Right cardiac atrium (tissue), 5 donors: Measurements from ENCODE around the gene ELAPOR1. TPM values are rescaled to one million over a fixed set of nuclear protein-coding genes. Genes with fewer than 3 reads are reported as not detected.

Source experiments
- ATAC-seq, 2 donors: fragments of 200-7000 bp; cut with Tn5 transposase; one replicate each; pipeline versions ENCODE4 v1.8.0 to v1.9.1; 2020; ENCODE audit warnings: moderate library complexity in 2 of 2, mild to moderate bottlenecking in 1 of 2
- DNase-seq, 3 donors: peaks; one replicate each; pipeline ENCODE4 v3.0.0-alpha.2; 2020
- H3K27ac ChIP-seq: one replicate; pipeline ENCODE4 v1.5.1; 2013; ENCODE audit warnings: mild to moderate bottlenecking, low read length, control low read depth, moderate library complexity
- H3K27me3 ChIP-seq: one replicate; pipeline ENCODE4 v1.6.1; 2013; ENCODE audit not compliant: control insufficient read depth, insufficient read depth
- H3K4me1 ChIP-seq: one replicate; pipeline ENCODE4 v1.6.1; 2013; ENCODE audit warnings: low read length; ENCODE audit not compliant: control insufficient read depth, insufficient read depth
- H3K4me3 ChIP-seq: one replicate; pipeline ENCODE4 v1.5.1; 2013; ENCODE audit warnings: low read length, control low read depth
- H3K9me3 ChIP-seq: one replicate; pipeline ENCODE4 v1.6.1; 2013; ENCODE audit warnings: low read length; ENCODE audit not compliant: control insufficient read depth
- WGBS: extraction: QIAGEN DNeasy Blood & Tissue Kit; methylation state at CpG from one replicate; pipeline ENCODE4 v1.1.7; 2013; 5-methylcytosine and 5-hydroxymethylcytosine counted together
- intact Hi-C, 4 donors: fragments of 100-400 bp; cut with DNase I; formaldehyde crosslinking; loops; one replicate each; pipeline versions ENCODE4 v1.11.0 to v1.14.0; 2022 to 2023
- polyA plus RNA-seq: library from polyadenylated mRNA; stranded (reverse); fragments of 200-250 nt; gene quantifications from one replicate; pipeline ENCODE4 v1.2.3, GENCODE V29; 2013
- total RNA-seq, 4 donors: library from RNA; stranded (reverse); fragmentation: NEBNext Ultra II Directional; extraction: Animal tissue kit (Norgen Biotek cat#: 25700); gene quantifications; one replicate each; pipeline ENCODE4 v1.2.1, GENCODE V29; 2021
- donor health status: healthy with polysubstance abuse.
- donor health status: DM: no; HTN: yes; CAD: no.
- donor health status: DM: no; HTN: no; CAD: no.
- donor health status: DM: no; HTN: yes; CAD: no; lungs with severe emphysema.
- donor health status: DM: yes; HTN: yes; CAD: no.

Gene ELAPOR1
- total and polyA plus RNA-seq, 5 donors: 0.18 to 0.51 (median 0.29) TPM

- H3K9me3 ChIP-seq: no peaks in the 10 kb centered on the region
- H3K27ac ChIP-seq: peak overlapping the region; percentile 97
- peak overlapping the region; percentile 81 for H3K4me3 ChIP-seq
- no peaks in the 10 kb centered on the region for H3K27me3 ChIP-seq
- peak; percentile 97 to 99 (median 98) for DNase-seq
- under 1% methylated on average over 77 of the region's 77 CpGs for WGBS
- intact Hi-C loops: no loop called here
- no peaks in the 10 kb centered on the region for H3K4me1 ChIP-seq
- ATAC-seq: peak; percentile 98
Observed at GRCh38 chr1:109099938-109100773, 13.8 kb upstream of the ELAPOR1 start.

DNA sequence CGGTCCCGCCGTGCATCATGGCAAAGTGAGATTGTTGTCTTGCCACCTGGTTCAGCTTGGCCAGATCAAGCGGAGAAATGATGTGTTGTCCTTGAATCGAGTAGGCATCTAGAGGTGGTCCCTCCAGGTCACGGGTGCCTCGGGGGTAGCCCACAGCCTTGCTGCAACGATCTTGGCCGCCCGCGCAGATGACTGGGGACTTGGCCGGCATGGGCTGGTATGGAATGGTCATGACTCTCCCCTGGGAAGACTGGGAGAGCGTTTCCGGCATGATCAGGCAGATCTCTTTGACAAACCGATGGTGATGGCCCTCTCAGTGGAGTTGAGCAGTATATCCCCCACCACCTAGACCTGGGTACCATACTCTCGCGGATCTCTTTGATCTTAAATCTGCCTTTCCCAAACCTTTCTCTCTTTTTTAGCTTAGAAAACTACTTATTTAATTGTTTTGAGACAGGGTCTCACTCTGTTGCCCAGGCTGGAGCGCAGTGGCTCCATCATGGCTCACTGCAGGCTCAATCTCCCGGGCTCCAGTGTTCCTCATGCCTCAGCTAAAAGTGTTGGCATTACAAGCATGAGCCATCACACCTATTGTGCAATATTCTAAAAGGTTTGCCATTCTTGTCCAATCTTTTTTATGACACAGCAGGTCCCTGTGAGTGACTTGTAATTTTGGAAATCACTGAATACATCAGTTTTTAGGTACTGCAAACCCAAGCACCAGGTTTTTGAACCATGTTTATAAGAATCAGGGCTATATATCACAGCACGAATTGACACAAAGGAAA is 9.4 kb upstream of the ELAPOR1 start:
- no peaks in the 10 kb centered on the region for H3K9me3 ChIP-seq
- 86% methylated on average over 20 of the region's 20 CpGs for WGBS
- DNase-seq: no peak
- H3K27ac ChIP-seq: no peak overlapping the region
- no peak overlapping the region for H3K4me3 ChIP-seq
- H3K4me1 ChIP-seq: no peaks in the 10 kb centered on the region
- H3K27me3 ChIP-seq: no peaks in the 10 kb centered on the region
- intact Hi-C loops: no loop called here
- no peak for ATAC-seq

GRCh38 chr1:109105881-109106280 is 8.0 kb upstream of the ELAPOR1 start:
- intact Hi-C loops: no loop called here

GRCh38 chr1:109107785-109108184 is 6.1 kb upstream of the ELAPOR1 start:
- ATAC-seq: no peak
- no peaks in the 10 kb centered on the region for H3K4me1 ChIP-seq
- H3K9me3 ChIP-seq: no peaks in the 10 kb centered on the region
- no peaks in the 10 kb centered on the region for H3K27me3 ChIP-seq
- 83% methylated on average over 7 of the region's 7 CpGs for WGBS
- no peak overlapping the region for H3K27ac ChIP-seq
- DNase-seq: no peak
- H3K4me3 ChIP-seq: no peak overlapping the region
- intact Hi-C loops: no loop called here

More at GRCh38 chr1:109105881-109106280, 8.0 kb upstream of the ELAPOR1 start:
- no peak overlapping the region for H3K4me3 ChIP-seq
- no peak overlapping the region for H3K27ac ChIP-seq
- no peaks in the 10 kb centered on the region for H3K27me3 ChIP-seq
- no peaks in the 10 kb centered on the region for H3K4me1 ChIP-seq
- H3K9me3 ChIP-seq: no peaks in the 10 kb centered on the region
- DNase-seq: no peak
- WGBS: 76% methylated on average over 4 of the region's 4 CpGs
- no peak for ATAC-seq

- H3K9me3 ChIP-seq: no peaks in the 10 kb centered on the region
- WGBS: 61% methylated on average over 3 of the region's 3 CpGs
- ATAC-seq (no peak), DNase-seq (no peak)
- no peak overlapping the region for H3K4me3 ChIP-seq
- no peak overlapping the region for H3K27ac ChIP-seq
- intact Hi-C loops: loop anchor here in 1 of 4 donors (10.0 kb wide), 1 partner anchor 75 kb away; no protein-coding TSS in a partner anchor
- peaks cover 3% of the 10 kb centered on the region for H3K4me1 ChIP-seq
- no peaks in the 10 kb centered on the region for H3K27me3 ChIP-seq
Observed at GRCh38 chr1:109109906-109110305, 4.0 kb upstream of the ELAPOR1 start.

DNA sequence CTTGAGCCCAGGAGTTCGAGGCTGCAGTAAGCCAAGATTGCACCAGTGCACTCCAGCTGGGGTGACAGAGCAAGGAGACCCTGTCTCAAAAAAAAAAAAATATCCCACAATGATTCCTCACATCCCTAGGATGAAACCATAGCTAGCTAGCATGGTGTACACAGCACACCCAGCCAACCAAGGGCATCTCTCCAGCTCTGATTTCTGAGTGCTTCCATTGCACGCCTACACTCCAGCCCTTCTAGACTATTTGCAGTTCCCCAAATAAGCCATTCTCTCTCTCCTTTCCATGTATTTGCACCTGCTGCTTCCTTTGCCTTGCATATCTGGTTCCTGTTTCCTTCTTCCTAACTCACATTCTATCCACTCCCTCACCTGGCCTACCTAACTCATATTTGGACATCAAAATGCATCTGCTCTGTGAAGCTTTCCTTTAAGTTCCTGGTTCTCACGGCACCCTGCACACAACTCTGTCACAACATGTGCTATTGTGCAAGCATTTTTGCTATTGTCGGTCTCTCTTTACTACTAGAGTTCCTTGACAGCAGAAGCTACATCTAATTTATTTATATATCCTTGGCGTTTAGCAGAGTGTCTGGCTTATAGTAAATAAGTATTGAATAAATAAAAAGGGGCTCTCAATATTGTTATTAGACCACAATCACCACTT is 2.4 kb upstream of the ELAPOR1 start:
- H3K27ac ChIP-seq: no peak overlapping the region
- no peaks in the 10 kb centered on the region for H3K27me3 ChIP-seq
- no peaks in the 10 kb centered on the region for H3K9me3 ChIP-seq
- intact Hi-C loops: loop anchor here in 1 of 4 donors (10.0 kb wide), 1 partner anchor 77 kb away; no protein-coding TSS in a partner anchor
- no peak for DNase-seq
- H3K4me1 ChIP-seq: peaks cover 3% of the 10 kb centered on the region
- ATAC-seq: no peak
- H3K4me3 ChIP-seq: no peak overlapping the region
- 69% methylated on average over 5 of the region's 5 CpGs for WGBS

DNA sequence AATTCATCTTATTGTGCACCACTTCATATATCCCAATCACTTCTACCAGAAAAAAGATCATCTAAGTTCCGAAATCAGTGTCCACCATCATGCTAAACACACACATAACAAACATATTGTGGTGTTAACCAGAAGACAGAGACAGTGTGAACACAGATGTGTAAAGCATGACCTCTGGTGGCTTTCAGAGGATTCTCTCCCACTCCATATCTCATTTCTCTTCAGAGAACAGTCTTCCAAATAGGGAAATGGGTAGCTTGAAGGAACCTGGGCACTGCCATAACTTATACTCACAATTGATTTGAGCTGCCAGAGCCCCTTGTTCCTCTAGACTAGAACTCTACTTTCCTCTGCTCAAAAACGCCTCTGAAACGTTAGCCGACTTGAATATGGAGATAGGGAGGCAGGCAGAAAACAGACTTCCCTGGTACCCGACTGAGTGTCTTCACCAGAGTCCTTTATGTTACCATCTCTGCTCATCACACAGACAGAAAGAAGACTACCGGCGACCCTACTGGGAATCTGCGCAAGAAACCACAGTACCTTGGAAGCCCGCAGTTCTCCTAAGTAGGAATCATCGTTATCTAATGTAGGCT is 1.8 kb upstream of the ELAPOR1 start:
- no peak overlapping the region for H3K27ac ChIP-seq
- DNase-seq: no peak
- no peaks in the 10 kb centered on the region for H3K9me3 ChIP-seq
- H3K27me3 ChIP-seq: no peaks in the 10 kb centered on the region
- intact Hi-C loops: loop anchor here in 1 of 4 donors (10.0 kb wide), 1 partner anchor 77 kb away; no protein-coding TSS in a partner anchor
- peak; percentile 44 to 57 for ATAC-seq
- H3K4me3 ChIP-seq: peak overlapping the region; percentile 31
- WGBS: 15% methylated on average over 10 of the region's 10 CpGs
- H3K4me1 ChIP-seq: peaks cover 3% of the 10 kb centered on the region

DNA sequence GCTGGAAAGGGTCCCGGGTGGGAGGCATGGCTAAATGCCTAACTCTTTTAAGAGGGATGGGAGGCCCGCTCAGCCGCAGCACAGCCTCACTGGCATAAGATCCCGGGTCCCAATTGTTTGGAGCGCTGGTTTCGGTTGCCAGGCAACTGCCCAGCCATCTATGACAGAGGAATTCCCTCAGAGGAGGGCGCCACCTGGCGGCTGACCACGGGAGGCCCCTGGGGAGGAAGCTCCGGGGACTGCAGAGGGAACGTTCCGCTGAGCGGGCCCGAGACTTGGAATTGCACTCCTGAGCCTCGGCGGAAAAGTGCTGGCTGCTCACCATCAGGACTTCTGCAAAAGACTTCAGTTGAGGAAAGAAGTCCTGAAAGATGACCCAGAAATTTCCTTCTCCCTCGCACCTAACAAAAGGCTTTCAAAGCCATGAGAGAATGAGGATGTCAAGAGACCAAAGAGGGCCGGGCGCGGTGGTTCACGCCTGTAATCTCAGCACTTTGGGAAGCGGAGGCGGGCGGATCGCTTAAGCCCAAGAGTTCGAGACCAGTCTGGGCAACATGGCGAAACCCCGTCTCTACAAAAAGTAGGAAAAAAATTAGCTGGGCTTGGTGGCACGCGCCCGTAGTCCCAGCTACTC is 1.1 kb upstream of the ELAPOR1 start:
- Histone ChIP-seq H3K4me1 (peaks cover 3% of the 10 kb centered on the region), H3K27me3 (no peaks in the 10 kb centered on the region), H3K9me3 (no peaks in the 10 kb centered on the region), H3K4me3 (peak overlapping the region; percentile 31), H3K27ac (no peak overlapping the region)
- ATAC-seq: peak; percentile 95 to 98
- intact Hi-C loops: loop anchor here in 1 of 4 donors (10.0 kb wide), 1 partner anchor 78 kb away; no protein-coding TSS in a partner anchor
- WGBS: 4% methylated on average over 31 of the region's 31 CpGs
- peak; percentile 95 to 98 (median 98) for DNase-seq

GRCh38 chr1:109114342-109114674 is 393 bp downstream of the ELAPOR1 start:
- Histone ChIP-seq H3K27ac (no peak overlapping the region), H3K4me1 (peaks cover 3% of the 10 kb centered on the region), H3K4me3 (peak overlapping the region; percentile 16), H3K9me3 (no peaks in the 10 kb centered on the region), H3K27me3 (no peaks in the 10 kb centered on the region)
- no peak for DNase-seq
- ATAC-seq: no peak
- 6% methylated on average over 12 of the region's 12 CpGs for WGBS
- intact Hi-C loops: loop anchor here in 1 of 4 donors (10.0 kb wide), 1 partner anchor 80 kb away; no protein-coding TSS in a partner anchor

DNA sequence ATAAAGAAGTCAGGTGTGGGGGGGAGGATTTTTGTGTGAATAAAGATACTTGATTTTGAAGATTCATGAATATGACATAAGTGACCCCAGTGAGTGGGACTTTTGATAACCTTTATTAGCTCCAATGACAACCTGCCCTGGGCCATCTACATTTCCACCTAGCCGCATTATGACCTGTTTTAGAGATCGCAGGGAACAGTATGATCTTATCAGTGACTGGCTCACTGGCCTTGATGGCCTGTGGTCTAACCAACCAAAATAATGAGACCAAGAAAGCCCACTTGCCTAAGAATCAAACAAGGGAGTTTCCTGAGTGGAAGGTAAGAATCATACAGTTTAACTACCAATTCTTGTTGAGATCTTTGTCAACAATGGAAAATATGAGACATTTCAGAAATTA is 1.8 kb downstream of the ELAPOR1 start:
- 91% methylated on average over 2 of the region's 2 CpGs for WGBS
- intact Hi-C loops: loop anchor here in 1 of 4 donors (10.0 kb wide), 1 partner anchor 81 kb away; no protein-coding TSS in a partner anchor
- DNase-seq: no peak
- no peak overlapping the region for H3K27ac ChIP-seq
- no peak for ATAC-seq
- no peaks in the 10 kb centered on the region for H3K9me3 ChIP-seq
- H3K4me3 ChIP-seq: no peak overlapping the region
- no peaks in the 10 kb centered on the region for H3K27me3 ChIP-seq
- peaks cover 3% of the 10 kb centered on the region for H3K4me1 ChIP-seq
